Loucy (cell line): ENCODE data around the gene MLYCD.

Experiments
- H2AFZ ChIP-seq: fragments of 200-600 bp; sonication (generic); 2 replicates; pipeline ENCODE4 v1.6.0; 2016; ENCODE audit warnings: antibody characterized with exemption, mild to moderate bottlenecking, low read length, moderate library complexity
- H3F3A ChIP-seq: fragments of 200-600 bp; 2 replicates; pipeline ENCODE4 v1.6.0; 2016; ENCODE audit warnings: antibody characterized with exemption, low read depth, mild to moderate bottlenecking
- H3K27me3 ChIP-seq: fragments of 200-600 bp; sonication (generic); 2 replicates; pipeline ENCODE4 v1.6.1; 2014; ENCODE audit warnings: low read length, mild to moderate bottlenecking; ENCODE audit not compliant: insufficient read depth, poor library complexity, severe bottlenecking
- H3K36me3 ChIP-seq: fragments of 200-600 bp; sonication (generic); 2 replicates; pipeline ENCODE4 v1.6.1; 2016; ENCODE audit warnings: low read length; ENCODE audit not compliant: insufficient read depth
- H3K4me1 ChIP-seq: fragments of 200-600 bp; sonication (generic); 2 replicates; pipeline ENCODE4 v1.5.1; 2014; ENCODE audit warnings: low read length, mild to moderate bottlenecking; ENCODE audit not compliant: insufficient read depth, poor library complexity, severe bottlenecking
- H3K4me2 ChIP-seq: fragments of 200-600 bp; sonication (generic); 2 replicates; pipeline ENCODE4 v1.6.0; 2014; ENCODE audit warnings: antibody characterized with exemption, low read length, low read depth, mild to moderate bottlenecking; ENCODE audit not compliant: poor library complexity, severe bottlenecking
- H3K4me3 ChIP-seq: fragments of 200-600 bp; sonication (generic); 2 replicates; pipeline ENCODE4 v1.5.1; 2014; ENCODE audit warnings: low read length, mild to moderate bottlenecking, mixed read lengths; ENCODE audit not compliant: poor library complexity, severe bottlenecking
- H3K79me2 ChIP-seq: fragments of 200-600 bp; sonication (generic); 2 replicates; pipeline ENCODE4 v1.6.1; 2014; ENCODE audit warnings: low read length; ENCODE audit not compliant: insufficient read depth
- H3K9ac ChIP-seq: fragments of 200-600 bp; sonication (generic); 2 replicates; pipeline ENCODE4 v1.6.0; 2014; ENCODE audit warnings: mild to moderate bottlenecking, low read depth, low read length, moderate library complexity; ENCODE audit not compliant: poor library complexity, severe bottlenecking
- H3K9me2 ChIP-seq: fragments of 200-600 bp; sonication (generic); replicated peaks from 2 replicates; pipeline ENCODE4 v1.6.1; 2016; ENCODE audit warnings: low read depth, low read length, mixed read lengths
- H3K9me3 ChIP-seq: fragments of 200-600 bp; sonication (generic); 2 replicates; pipeline ENCODE4 v1.6.1; 2014; ENCODE audit warnings: mild to moderate bottlenecking, antibody characterized with exemption, low read length, low read depth; ENCODE audit not compliant: insufficient read depth
- H4K20me1 ChIP-seq: fragments of 200-600 bp; sonication (generic); 2 replicates; pipeline ENCODE4 v1.6.0; 2014; ENCODE audit warnings: antibody characterized with exemption, low read length, mild to moderate bottlenecking; ENCODE audit not compliant: insufficient read depth, poor library complexity, severe bottlenecking
- EZH2phosphoT487 ChIP-seq: fragments of 200-600 bp; IDR thresholded peaks from 2 replicates; pipeline ENCODE4 v1.6.1; 2018; ENCODE audit warnings: antibody characterized with exemption, mild to moderate bottlenecking, moderate library complexity, borderline replicate concordance
- TF ChIP-seq, protein P1 (sequence below): fragments of 200-600 bp; sonication (generic); conservative IDR thresholded peaks from 2 replicates; pipeline ENCODE4 v1.5.1; 2014; ENCODE audit warnings: mild to moderate bottlenecking, antibody characterized with exemption, low read length

MLYCD gene

DNA sequence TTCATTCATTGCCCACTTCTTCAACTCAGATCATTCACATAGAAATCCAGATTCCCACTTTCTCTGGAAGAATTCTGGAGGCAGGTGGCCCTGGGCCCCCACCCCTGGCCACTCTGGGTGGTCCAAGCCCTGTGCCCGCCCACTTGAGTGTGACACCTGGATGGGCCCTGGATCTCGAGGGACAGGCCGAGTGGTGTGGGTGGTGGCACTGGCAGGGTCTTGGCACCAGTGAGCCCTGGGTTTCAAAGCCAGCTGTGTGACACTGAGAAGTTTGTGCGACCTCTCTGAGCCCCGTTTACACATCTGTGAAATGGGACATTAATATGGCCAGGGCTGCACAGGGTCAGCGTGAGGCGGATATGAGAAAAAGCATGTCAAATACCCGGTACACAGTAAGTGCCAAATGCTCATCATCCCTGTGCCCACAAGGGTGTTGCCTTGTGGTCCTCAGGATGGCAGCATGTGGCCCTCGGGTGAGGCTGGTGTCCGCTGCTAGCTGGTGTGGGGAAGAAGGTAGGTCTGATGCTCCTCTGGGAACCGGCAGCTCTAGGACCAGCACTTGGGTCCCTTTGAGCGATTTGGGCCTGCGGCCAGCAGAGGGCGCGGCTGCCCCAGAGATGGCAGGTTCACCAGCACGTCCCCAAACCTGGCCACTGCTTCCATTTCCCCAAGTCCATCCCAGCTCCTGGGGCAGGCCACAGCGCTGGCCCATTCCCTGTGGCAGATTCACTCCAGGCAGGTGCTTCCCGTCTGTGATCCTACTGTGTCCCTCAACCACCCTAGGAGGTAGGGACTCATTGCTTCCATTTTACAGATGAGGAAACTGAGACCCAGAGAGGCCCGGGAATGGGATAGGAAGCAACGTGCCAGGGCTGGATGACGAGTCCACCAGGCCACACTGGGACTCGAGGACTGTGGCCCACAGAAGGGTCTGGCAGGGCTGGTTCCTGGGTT, 57.7 kb downstream of the MLYCD start:
- H3F3A ChIP-seq, result no peaks in the 10 kb centered on the region
- no peak overlapping the region for H3K4me2 ChIP-seq
- no peak overlapping the region for H2AFZ ChIP-seq
- TF ChIP-seq EZH2phosphoT487, result no peak
- TF ChIP-seq, protein P1, sequence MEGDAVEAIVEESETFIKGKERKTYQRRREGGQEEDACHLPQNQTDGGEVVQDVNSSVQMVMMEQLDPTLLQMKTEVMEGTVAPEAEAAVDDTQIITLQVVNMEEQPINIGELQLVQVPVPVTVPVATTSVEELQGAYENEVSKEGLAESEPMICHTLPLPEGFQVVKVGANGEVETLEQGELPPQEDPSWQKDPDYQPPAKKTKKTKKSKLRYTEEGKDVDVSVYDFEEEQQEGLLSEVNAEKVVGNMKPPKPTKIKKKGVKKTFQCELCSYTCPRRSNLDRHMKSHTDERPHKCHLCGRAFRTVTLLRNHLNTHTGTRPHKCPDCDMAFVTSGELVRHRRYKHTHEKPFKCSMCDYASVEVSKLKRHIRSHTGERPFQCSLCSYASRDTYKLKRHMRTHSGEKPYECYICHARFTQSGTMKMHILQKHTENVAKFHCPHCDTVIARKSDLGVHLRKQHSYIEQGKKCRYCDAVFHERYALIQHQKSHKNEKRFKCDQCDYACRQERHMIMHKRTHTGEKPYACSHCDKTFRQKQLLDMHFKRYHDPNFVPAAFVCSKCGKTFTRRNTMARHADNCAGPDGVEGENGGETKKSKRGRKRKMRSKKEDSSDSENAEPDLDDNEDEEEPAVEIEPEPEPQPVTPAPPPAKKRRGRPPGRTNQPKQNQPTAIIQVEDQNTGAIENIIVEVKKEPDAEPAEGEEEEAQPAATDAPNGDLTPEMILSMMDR, result peak; percentile 92
- no peaks in the 10 kb centered on the region for H3K36me3 ChIP-seq
- H3K9me2 ChIP-seq, result no peaks in the 10 kb centered on the region
- H4K20me1 ChIP-seq, result no peaks in the 10 kb centered on the region
- no peak overlapping the region for H3K4me3 ChIP-seq
- no peaks in the 10 kb centered on the region for H3K9me3 ChIP-seq
- H3K79me2 ChIP-seq, result no peaks in the 10 kb centered on the region
- no peaks in the 10 kb centered on the region for H3K27me3 ChIP-seq
- no peak overlapping the region for H3K9ac ChIP-seq
- H3K4me1 ChIP-seq, result peaks cover 11% of the 10 kb centered on the region

DNA sequence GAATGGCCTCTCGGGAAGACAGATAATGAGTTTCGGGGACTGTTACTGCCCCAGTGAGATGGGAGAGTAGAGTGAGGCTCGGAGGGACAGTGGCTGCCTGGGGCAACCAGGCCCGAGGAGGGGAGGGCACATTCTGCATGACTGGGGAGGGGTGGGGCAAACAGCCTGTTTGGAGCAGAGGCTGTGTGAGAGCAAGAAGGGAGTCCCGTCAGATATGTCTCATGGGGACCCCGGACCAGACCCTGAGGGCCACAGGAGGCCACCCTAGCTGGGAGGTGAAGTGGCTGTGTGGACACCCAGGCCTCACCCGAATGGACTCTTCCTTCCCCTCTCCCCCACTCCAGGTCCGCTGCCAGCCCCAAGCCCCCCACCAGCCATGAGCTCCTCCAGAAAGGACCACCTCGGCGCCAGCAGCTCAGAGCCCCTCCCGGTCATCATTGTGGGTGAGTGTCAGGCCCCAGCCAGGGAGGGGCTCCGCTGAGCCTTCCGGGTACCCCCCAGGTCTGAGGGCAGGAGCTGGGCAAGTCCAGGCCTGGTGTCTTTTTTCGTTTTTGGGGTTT, 58.5 kb downstream of the MLYCD start:
- no peaks in the 10 kb centered on the region for H3K79me2 ChIP-seq
- H3K4me1 ChIP-seq, result peaks cover 11% of the 10 kb centered on the region
- H3K9me2 ChIP-seq, result no peaks in the 10 kb centered on the region
- H3K27me3 ChIP-seq, result no peaks in the 10 kb centered on the region
- H2AFZ ChIP-seq, result no peak overlapping the region
- H3K4me3 ChIP-seq, result no peak overlapping the region
- TF ChIP-seq, protein P1, result no peak
- TF ChIP-seq EZH2phosphoT487, result no peak
- H3K9ac ChIP-seq, result no peak overlapping the region
- H4K20me1 ChIP-seq, result no peaks in the 10 kb centered on the region
- H3K4me2 ChIP-seq, result no peak overlapping the region
- H3K9me3 ChIP-seq, result no peaks in the 10 kb centered on the region
- H3K36me3 ChIP-seq, result no peaks in the 10 kb centered on the region
- no peaks in the 10 kb centered on the region for H3F3A ChIP-seq

DNA sequence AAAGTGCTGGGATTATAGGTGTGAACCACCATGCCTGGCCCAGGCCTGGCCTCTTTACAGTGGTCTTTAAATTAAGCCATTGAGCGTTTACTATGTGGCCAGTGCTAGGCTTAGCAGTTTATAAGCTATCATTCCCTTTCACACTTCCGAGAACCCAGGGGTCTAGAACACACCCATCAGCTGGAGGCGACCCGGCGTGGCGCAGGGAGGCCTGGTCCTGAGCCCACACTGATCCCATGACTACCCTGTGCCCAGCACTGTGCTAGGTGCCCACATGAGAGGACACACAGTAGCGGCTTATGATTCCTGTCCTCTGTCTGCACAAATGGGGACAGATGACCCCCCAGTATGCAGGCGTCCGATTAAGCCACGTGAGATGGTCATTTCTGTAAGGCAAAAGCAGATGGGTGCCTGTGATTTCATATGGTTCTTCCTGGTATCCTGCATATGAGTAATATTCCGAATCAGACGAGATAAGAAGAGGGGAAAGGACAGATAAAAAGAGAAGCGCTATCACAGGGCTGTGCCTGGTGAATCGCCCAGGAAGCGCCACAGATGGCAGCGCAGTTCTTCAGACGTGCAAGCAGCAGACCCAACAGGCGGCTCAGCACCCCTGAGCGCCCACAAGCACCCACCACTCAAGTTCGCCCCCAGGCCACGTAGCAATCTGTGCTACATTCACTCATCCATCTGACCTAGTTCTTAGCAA, 59.4 kb downstream of the MLYCD start:
- H3K27me3 ChIP-seq, result no peaks in the 10 kb centered on the region
- H3K79me2 ChIP-seq, result no peaks in the 10 kb centered on the region
- H3K4me3 ChIP-seq, result no peak overlapping the region
- H3F3A ChIP-seq, result no peaks in the 10 kb centered on the region
- TF ChIP-seq EZH2phosphoT487, result no peak
- TF ChIP-seq, protein P1, result no peak
- no peaks in the 10 kb centered on the region for H4K20me1 ChIP-seq
- no peaks in the 10 kb centered on the region for H3K9me2 ChIP-seq
- H3K9ac ChIP-seq, result no peak overlapping the region
- no peaks in the 10 kb centered on the region for H3K36me3 ChIP-seq
- no peak overlapping the region for H2AFZ ChIP-seq
- H3K4me1 ChIP-seq, result peaks cover 7% of the 10 kb centered on the region
- no peak overlapping the region for H3K4me2 ChIP-seq
- no peaks in the 10 kb centered on the region for H3K9me3 ChIP-seq
